GM06990 (cell line): ENCODE measurements around the gene PCDHGB5.

Experiments used
- DNase-seq: peaks from one replicate; pipeline ENCODE4 v3.0.0-alpha.2; 2011; ENCODE audit not compliant: insufficient read length; ENCODE audit errors: extremely low read depth
- H3K27me3 ChIP-seq: replicated peaks from 2 replicates; pipeline ENCODE4 v1.6.0; 2011; ENCODE audit warnings: low read length; ENCODE audit not compliant: control insufficient read depth, insufficient read depth
- H3K36me3 ChIP-seq: 2 replicates; pipeline ENCODE4 v1.5.1; 2011; ENCODE audit warnings: low read length; ENCODE audit not compliant: control insufficient read depth, insufficient read depth
- H3K4me3 ChIP-seq: replicated peaks from 2 replicates; pipeline ENCODE4 v1.5.1; 2011; ENCODE audit warnings: low read depth, mild to moderate bottlenecking, control low read depth, low read length
- CTCF ChIP-seq: IDR thresholded peaks from 2 replicates; pipeline ENCODE4 v1.5.1; 2011; ENCODE audit warnings: low read length, control low read depth, mild to moderate bottlenecking, inconsistent platforms; ENCODE audit not compliant: insufficient read depth, poor library complexity, severe bottlenecking

Gene PCDHGB5

GRCh38 chr5:141363952-141364660 is 33.6 kb upstream of the PCDHGB5 start, which contains the start of gene PCDHGA5:
PCDHGA5 (plus strand) TSS chr5:141364162; CDS start chr5:141364331, 169 bp downstream.
- TF ChIP-seq CTCF = no peak
- Histone ChIP-seq H3K27me3 (no peaks in the 10 kb centered on the region), H3K4me3 (no peak within 1 kb of the TSS), H3K36me3 (no peaks in the 10 kb centered on the region)
- no peak for DNase-seq

DNA sequence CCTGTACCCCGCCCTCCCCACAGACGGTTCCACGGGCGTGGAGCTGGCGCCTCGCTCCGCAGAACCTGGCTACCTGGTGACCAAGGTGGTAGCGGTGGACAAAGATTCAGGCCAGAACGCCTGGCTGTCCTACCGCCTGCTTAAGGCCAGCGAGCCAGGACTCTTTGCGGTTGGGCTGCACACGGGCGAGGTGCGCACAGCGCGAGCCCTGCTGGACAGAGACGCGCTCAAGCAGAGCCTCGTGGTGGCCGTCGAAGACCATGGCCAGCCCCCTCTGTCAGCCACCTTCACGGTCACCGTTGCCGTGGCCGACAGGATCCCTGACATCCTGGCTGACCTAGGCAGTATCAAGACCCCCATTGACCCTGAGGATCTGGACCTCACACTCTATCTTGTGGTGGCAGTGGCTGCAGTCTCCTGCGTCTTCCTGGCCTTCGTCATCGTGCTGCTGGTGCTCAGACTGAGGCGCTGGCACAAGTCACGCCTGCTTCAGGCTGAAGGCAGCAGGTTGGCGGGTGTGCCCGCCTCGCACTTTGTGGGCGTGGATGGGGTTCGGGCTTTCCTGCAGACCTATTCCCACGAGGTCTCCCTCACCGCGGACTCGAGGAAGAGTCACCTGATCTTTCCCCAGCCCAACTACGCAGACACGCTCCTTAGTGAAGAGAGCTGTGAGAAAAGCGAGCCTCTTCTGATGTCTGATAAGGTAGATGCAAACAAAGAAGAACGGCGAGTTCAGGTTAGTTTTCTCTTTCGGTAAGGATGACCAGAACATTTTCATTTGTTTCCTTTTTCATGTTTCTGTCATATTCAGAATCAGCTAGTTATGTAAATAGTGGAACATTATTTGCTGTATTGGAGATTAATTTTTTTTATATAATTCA is 31.5 kb upstream of the PCDHGB5 start:
- no peak for DNase-seq
- no peak overlapping the region for H3K4me3 ChIP-seq
- H3K27me3 ChIP-seq = no peaks in the 10 kb centered on the region
- no peaks in the 10 kb centered on the region for H3K36me3 ChIP-seq
- TF ChIP-seq CTCF = no peak

DNA sequence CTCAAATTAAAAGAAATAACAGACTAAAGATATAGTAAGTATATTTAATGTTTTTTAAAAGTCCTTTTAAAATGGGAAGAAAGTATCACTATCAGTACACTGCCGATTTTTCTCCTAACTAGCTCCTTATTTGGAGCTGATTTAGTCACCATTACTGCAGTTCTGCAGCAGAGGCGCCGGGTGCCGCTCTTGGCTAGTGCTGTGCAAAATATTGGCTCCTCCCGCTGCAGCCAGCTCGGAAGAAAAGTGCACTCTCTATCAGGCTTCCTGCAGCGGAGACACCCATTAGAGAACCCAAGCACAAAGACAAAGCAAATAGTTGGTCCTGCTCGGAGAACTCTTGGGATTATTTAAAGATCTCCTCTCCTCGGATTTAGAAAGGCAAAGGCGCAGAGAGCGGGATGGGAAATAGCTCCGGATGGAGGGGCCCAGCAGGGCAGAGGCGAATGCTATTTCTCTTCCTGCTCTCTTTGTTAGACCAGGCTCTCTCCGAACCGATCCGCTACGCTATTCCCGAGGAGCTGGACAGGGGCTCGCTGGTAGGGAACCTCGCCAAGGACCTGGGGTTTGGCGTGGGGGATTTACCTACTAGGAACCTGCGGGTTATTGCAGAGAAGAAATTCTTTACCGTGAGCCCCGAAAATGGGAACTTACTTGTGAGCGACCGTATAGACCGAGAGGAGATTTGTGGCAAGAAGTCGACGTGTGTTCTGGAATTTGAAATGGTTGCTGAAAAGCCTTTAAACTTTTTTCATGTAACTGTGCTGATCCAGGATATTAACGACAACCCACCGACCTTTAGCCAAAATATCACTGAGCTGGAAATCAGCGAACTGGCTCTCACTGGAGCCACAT is 27.5 kb upstream of the PCDHGB5 start, which contains the start of gene PCDHGB3:
TSS of gene PCDHGB3 (plus strand) at position 249 of the 855 bp plus-strand sequence. CDS start at position 402, 153 bp downstream.
- peak within 1 kb of the TSS; percentile 64 for H3K4me3 ChIP-seq
- DNase-seq = peak; percentile 37
- H3K27me3 ChIP-seq = no peaks in the 10 kb centered on the region
- TF ChIP-seq CTCF = peak; percentile 78
- no peaks in the 10 kb centered on the region for H3K36me3 ChIP-seq

- DNase-seq = no peak
- H3K27me3 ChIP-seq = no peaks in the 10 kb centered on the region
- H3K36me3 ChIP-seq = no peaks in the 10 kb centered on the region
- H3K4me3 ChIP-seq = no peak overlapping the region
- TF ChIP-seq CTCF = no peak
Measured at GRCh38 chr5:141371572-141372475, 25.9 kb upstream of the PCDHGB5 start.
